Stomach (tissue), 4 donors: ENCODE measurements around the gene TRAF7.

Source experiments
- CTCF ChIP-seq, 7 experiments: fragments of 450-650 bp in 4 of 7; fragments of 200-600 bp in 3 of 7; sonication (generic) in 3 of 7; IDR thresholded peaks; one replicate each; pipeline ENCODE4 v1.5.1; 2016 to 2019; ENCODE audit warnings: antibody characterized with exemption in 7 of 7, control low read depth in 2 of 7, mild to moderate bottlenecking in 1 of 7
- EP300 ChIP-seq: sonication (generic); formaldehyde crosslinking; IDR thresholded peaks from one replicate; pipeline ENCODE4 v1.6.1; 2017; ENCODE audit warnings: antibody characterized with exemption
- POLR2A ChIP-seq, 4 donors: fragments of 450-650 bp; IDR thresholded peaks; one replicate each; pipeline ENCODE4 v1.6.1; 2016; ENCODE audit warnings: antibody characterized with exemption in 4 of 4, control low read depth in 2 of 4, mild to moderate bottlenecking in 1 of 4, moderate library complexity in 1 of 4
- POLR2AphosphoS5 ChIP-seq, 3 donors: sonication (generic); formaldehyde crosslinking; IDR thresholded peaks; one replicate each; pipeline ENCODE4 v1.6.1; 2016; ENCODE audit warnings: antibody characterized with exemption in 3 of 3

- TF ChIP-seq CTCF (IDR thresholded peaks at IDR 0.05), result no peak
- TF ChIP-seq POLR2A (IDR thresholded peaks at IDR 0.05), result no peak
- TF ChIP-seq POLR2AphosphoS5 (IDR thresholded peaks at IDR 0.05), result no peak
- TF ChIP-seq EP300, result no peak
Measured at GRCh38 chr16:2195322-2196161, 40.0 kb downstream of the TRAF7 start.
